Sigmoid colon (tissue), 4 donors: ENCODE measurements around the gene KLHL10.

Experiments
- POLR2A ChIP-seq, 2 donors: fragments of 450-650 bp; IDR thresholded peaks; one replicate each; pipeline ENCODE4 v1.6.1; 2016; ENCODE audit warnings: antibody characterized with exemption in 2 of 2, mild to moderate bottlenecking in 2 of 2, moderate library complexity in 2 of 2
- POLR2AphosphoS5 ChIP-seq, 4 donors: sonication (generic); formaldehyde crosslinking; IDR thresholded peaks; one replicate each; pipeline ENCODE4 v1.6.1; 2017; ENCODE audit warnings: antibody characterized with exemption in 4 of 4

- no peak for TF ChIP-seq POLR2AphosphoS5 (IDR thresholded peaks at IDR 0.05)
- TF ChIP-seq POLR2A (IDR thresholded peaks at IDR 0.05) = no peak
Observed at GRCh38 chr17:41870627-41871026, 33.0 kb downstream of the KLHL10 start.
